Cardiac fibroblast (primary cell): ENCODE data around the gene CCDC69.
"Not testable (repeated sequence)": the region's sequence is repeated elsewhere in the genome, so short reads cannot be mapped to it uniquely, and the experiment has no call there.

ENCODE experiments used
- DNase-seq, 2 donors: peaks; one replicate each; pipeline versions ENCODE4 v3.0.0 to v3.0.0-alpha.2; 2010; ENCODE audit warnings: low read depth in 2 of 2
- H3K4me3 ChIP-seq, 2 donors: replicated peaks in 1 of 2; 1 replicate in 1 of 2; 2 replicates in 1 of 2; pipeline ENCODE4 v1.5.1; 2011; ENCODE audit warnings: low read depth in 2 of 2, low read length in 2 of 2, mild to moderate bottlenecking in 2 of 2, moderate library complexity in 1 of 2
- CTCF ChIP-seq: IDR thresholded peaks from one replicate; pipeline ENCODE4 v1.5.1; 2011; ENCODE audit warnings: low read depth, mild to moderate bottlenecking, low read length, inconsistent platforms

CCDC69 gene

GRCh38 chr5:151259931-151260330 is 36.0 kb upstream of the CCDC69 start:
- DNase-seq: no peak
- no peak for TF ChIP-seq CTCF
- H3K4me3 ChIP-seq: no peak overlapping the region

- DNase-seq: no peak
- no peak for TF ChIP-seq CTCF
- H3K4me3 ChIP-seq: no peak overlapping the region
These were observed 34.9 kb upstream of the CCDC69 start for GRCh38 chr5:151258816-151259215.

- no peak overlapping the region for H3K4me3 ChIP-seq
- no peak for TF ChIP-seq CTCF
These were observed 34.3 kb upstream of the CCDC69 start for GRCh38 chr5:151258201-151258611.

GRCh38 chr5:151257731-151258181 is 33.9 kb upstream of the CCDC69 start:
- DNase-seq: peak in 1 of 2 donors; percentile 25
- H3K4me3 ChIP-seq: no peak overlapping the region
- TF ChIP-seq CTCF: no peak

More at GRCh38 chr5:151258201-151258611, 34.3 kb upstream of the CCDC69 start:
- no peak for DNase-seq

GRCh38 chr5:151255621-151256286 is 31.9 kb upstream of the CCDC69 start:
- H3K4me3 ChIP-seq: no peak overlapping the region
- TF ChIP-seq CTCF: no peak
- no peak for DNase-seq

GRCh38 chr5:151254990-151255389 is 31.1 kb upstream of the CCDC69 start:
- DNase-seq: not testable (repeated sequence)

GRCh38 chr5:151254556-151254955 is 30.7 kb upstream of the CCDC69 start:
- TF ChIP-seq CTCF: no peak
- DNase-seq: no peak
- H3K4me3 ChIP-seq: no peak overlapping the region

More at GRCh38 chr5:151254990-151255389, 31.1 kb upstream of the CCDC69 start:
- not testable (repeated sequence) for H3K4me3 ChIP-seq
